HCT116 (cell line): ENCODE measurements around the gene ZNRF3.

Experiments used
- CEBPB ChIP-seq: IDR thresholded peaks from 2 replicates; pipeline ENCODE4 v1.6.1; 2012; ENCODE audit warnings: low read depth
- POLR2A ChIP-seq: IDR thresholded peaks from 2 replicates; pipeline ENCODE4 v1.7.0; 2011; ENCODE audit warnings: borderline replicate concordance; ENCODE audit not compliant: insufficient read depth, insufficient read length; ENCODE audit errors: extremely low read depth
- SIN3A ChIP-seq: IDR thresholded peaks from 2 replicates; pipeline ENCODE4 v1.6.1; 2012; ENCODE audit warnings: low read depth
- ZNF274 ChIP-seq: fragments of 200-500 bp; sonication (Bioruptor generic); IDR thresholded peaks from 2 replicates; pipeline ENCODE4 v1.6.1; 2014; ENCODE audit warnings: mild to moderate bottlenecking, low read depth, low read length, inconsistent platforms
- TF ChIP-seq, protein P1 (sequence below), 3 experiments: fragments of 200-600 bp in 1 of 3; sonication (generic) in 1 of 3; IDR thresholded peaks in 2 of 3; conservative IDR thresholded peaks in 1 of 3; 2 replicates each; pipeline ENCODE4 v1.5.1; 2012 to 2017; ENCODE audit warnings: low read depth in 2 of 3, low read length in 2 of 3, antibody characterized with exemption in 1 of 3, borderline replicate concordance in 1 of 3, control low read depth in 1 of 3, mild to moderate bottlenecking in 1 of 3, mixed read lengths in 1 of 3, mixed run types in 1 of 3, moderate library complexity in 1 of 3; ENCODE audit not compliant: insufficient read depth in 1 of 3
- TF ChIP-seq, protein P2 (sequence below): IDR thresholded peaks from 2 replicates; pipeline ENCODE4 v1.6.1; 2012; ENCODE audit warnings: low read depth

GRCh38 chr22:28885939-28886338 is 2.6 kb downstream of the ZNRF3 start:
- TF ChIP-seq, protein P1, sequence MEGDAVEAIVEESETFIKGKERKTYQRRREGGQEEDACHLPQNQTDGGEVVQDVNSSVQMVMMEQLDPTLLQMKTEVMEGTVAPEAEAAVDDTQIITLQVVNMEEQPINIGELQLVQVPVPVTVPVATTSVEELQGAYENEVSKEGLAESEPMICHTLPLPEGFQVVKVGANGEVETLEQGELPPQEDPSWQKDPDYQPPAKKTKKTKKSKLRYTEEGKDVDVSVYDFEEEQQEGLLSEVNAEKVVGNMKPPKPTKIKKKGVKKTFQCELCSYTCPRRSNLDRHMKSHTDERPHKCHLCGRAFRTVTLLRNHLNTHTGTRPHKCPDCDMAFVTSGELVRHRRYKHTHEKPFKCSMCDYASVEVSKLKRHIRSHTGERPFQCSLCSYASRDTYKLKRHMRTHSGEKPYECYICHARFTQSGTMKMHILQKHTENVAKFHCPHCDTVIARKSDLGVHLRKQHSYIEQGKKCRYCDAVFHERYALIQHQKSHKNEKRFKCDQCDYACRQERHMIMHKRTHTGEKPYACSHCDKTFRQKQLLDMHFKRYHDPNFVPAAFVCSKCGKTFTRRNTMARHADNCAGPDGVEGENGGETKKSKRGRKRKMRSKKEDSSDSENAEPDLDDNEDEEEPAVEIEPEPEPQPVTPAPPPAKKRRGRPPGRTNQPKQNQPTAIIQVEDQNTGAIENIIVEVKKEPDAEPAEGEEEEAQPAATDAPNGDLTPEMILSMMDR (IDR thresholded peaks at IDR 0.05 in 2 of 3, conservative IDR thresholded peaks at IDR 0.05 in 1 of 3; ENCODE audit: borderline replicate concordance in 1 of 3, insufficient read depth in 1 of 3, low read depth in 2 of 3, low read length in 2 of 3) = no peak
- TF ChIP-seq POLR2A = no peak
- no peak for TF ChIP-seq CEBPB
- TF ChIP-seq, protein P2, sequence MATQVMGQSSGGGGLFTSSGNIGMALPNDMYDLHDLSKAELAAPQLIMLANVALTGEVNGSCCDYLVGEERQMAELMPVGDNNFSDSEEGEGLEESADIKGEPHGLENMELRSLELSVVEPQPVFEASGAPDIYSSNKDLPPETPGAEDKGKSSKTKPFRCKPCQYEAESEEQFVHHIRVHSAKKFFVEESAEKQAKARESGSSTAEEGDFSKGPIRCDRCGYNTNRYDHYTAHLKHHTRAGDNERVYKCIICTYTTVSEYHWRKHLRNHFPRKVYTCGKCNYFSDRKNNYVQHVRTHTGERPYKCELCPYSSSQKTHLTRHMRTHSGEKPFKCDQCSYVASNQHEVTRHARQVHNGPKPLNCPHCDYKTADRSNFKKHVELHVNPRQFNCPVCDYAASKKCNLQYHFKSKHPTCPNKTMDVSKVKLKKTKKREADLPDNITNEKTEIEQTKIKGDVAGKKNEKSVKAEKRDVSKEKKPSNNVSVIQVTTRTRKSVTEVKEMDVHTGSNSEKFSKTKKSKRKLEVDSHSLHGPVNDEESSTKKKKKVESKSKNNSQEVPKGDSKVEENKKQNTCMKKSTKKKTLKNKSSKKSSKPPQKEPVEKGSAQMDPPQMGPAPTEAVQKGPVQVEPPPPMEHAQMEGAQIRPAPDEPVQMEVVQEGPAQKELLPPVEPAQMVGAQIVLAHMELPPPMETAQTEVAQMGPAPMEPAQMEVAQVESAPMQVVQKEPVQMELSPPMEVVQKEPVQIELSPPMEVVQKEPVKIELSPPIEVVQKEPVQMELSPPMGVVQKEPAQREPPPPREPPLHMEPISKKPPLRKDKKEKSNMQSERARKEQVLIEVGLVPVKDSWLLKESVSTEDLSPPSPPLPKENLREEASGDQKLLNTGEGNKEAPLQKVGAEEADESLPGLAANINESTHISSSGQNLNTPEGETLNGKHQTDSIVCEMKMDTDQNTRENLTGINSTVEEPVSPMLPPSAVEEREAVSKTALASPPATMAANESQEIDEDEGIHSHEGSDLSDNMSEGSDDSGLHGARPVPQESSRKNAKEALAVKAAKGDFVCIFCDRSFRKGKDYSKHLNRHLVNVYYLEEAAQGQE = no peak
- no peak for TF ChIP-seq SIN3A
- TF ChIP-seq ZNF274 = no peak
